Kasumi-1 (cell line): ENCODE data around the gene COL9A3.

ENCODE experiments used
- DNase-seq, 2 experiments: peaks; one replicate each; lab custom pipeline; 2025; lab: John Stamatoyannopoulos, UW

Gene COL9A3

GRCh38 chr20:62856931-62857619, 40.2 kb downstream of the COL9A3 start:
- DNase-seq = no peak

GRCh38 chr20:62858058-62858830, 41.4 kb downstream of the COL9A3 start:
- no peak for DNase-seq

GRCh38 chr20:62859721-62860120, 42.9 kb downstream of the COL9A3 start:
- no peak for DNase-seq

- no peak for DNase-seq
Observed at GRCh38 chr20:62860391-62860923, 43.6 kb downstream of the COL9A3 start.

GRCh38 chr20:62860924-62861691, 44.3 kb downstream of the COL9A3 start:
- no peak for DNase-seq

- peak; percentile 51 to 73 for DNase-seq
Observed at GRCh38 chr20:62861726-62862336, 45.0 kb downstream of the COL9A3 start, which contains the start of gene TCFL5. TSS of gene TCFL5 (minus strand) at chr20:62861822. CDS start at chr20:62861670, 152 bp downstream.

- DNase-seq = no peak
Observed at GRCh38 chr20:62864207-62864606, 47.4 kb downstream of the COL9A3 start.

GRCh38 chr20:62872184-62872847, 55.5 kb downstream of the COL9A3 start:
- DNase-seq = no peak

- DNase-seq = no peak
Observed at GRCh38 chr20:62872862-62873261, 56.0 kb downstream of the COL9A3 start.

- DNase-seq = no peak
Observed at GRCh38 chr20:62873280-62873679, 56.4 kb downstream of the COL9A3 start.

GRCh38 chr20:62873681-62874031, 56.8 kb downstream of the COL9A3 start:
- DNase-seq = peak in 1 of 2 experiments; percentile 22

- DNase-seq = no peak
Observed at GRCh38 chr20:62874964-62875344, 58.1 kb downstream of the COL9A3 start.

GRCh38 chr20:62875419-62876361, 58.8 kb downstream of the COL9A3 start:
- no peak for DNase-seq

- no peak for DNase-seq
Observed at GRCh38 chr20:62876501-62876901, 59.7 kb downstream of the COL9A3 start.

GRCh38 chr20:62876902-62877816, 60.3 kb downstream of the COL9A3 start:
- no peak for DNase-seq

GRCh38 chr20:62878244-62879038, 61.6 kb downstream of the COL9A3 start:
- DNase-seq = no peak

GRCh38 chr20:62879275-62880146, 62.7 kb downstream of the COL9A3 start:
- no peak for DNase-seq
